Trophoblast cell (in vitro differentiated cells and primary cell): ENCODE measurements around the gene HOXC6.

Experiments used
- DNase-seq, 2 donors: peaks; one replicate each; pipeline ENCODE4 v3.0.0-alpha.2; 2016
- H2AFZ ChIP-seq: 2 replicates; pipeline ENCODE4 v1.6.1; 2013; ENCODE audit warnings: low read length, moderate library complexity, mild to moderate bottlenecking; ENCODE audit not compliant: insufficient read depth, poor library complexity
- H2AK5ac ChIP-seq: 2 replicates; pipeline ENCODE4 v1.6.1; 2013; ENCODE audit warnings: mild to moderate bottlenecking, low read length
- H2BK120ac ChIP-seq: 2 replicates; pipeline ENCODE4 v1.6.1; 2013; ENCODE audit warnings: low read length, mild to moderate bottlenecking, moderate library complexity; ENCODE audit not compliant: insufficient read depth, poor library complexity
- H2BK12ac ChIP-seq: 2 replicates; pipeline ENCODE4 v1.6.1; 2013; ENCODE audit warnings: mild to moderate bottlenecking, low read length, moderate library complexity
- H2BK5ac ChIP-seq: 2 replicates; pipeline ENCODE4 v1.6.1; 2013; ENCODE audit warnings: low read length, low read depth, moderate library complexity, mild to moderate bottlenecking; ENCODE audit not compliant: poor library complexity
- H3K14ac ChIP-seq: 2 replicates; pipeline ENCODE4 v1.6.1; 2013; ENCODE audit warnings: mild to moderate bottlenecking, low read length
- H3K18ac ChIP-seq: 2 replicates; pipeline ENCODE4 v1.6.1; 2013; ENCODE audit warnings: mild to moderate bottlenecking, low read length
- H3K23ac ChIP-seq: 2 replicates; pipeline ENCODE4 v1.6.1; 2013; ENCODE audit warnings: low read length
- H3K27ac ChIP-seq: 2 replicates; pipeline ENCODE4 v1.5.1; 2013; ENCODE audit warnings: low read depth, mild to moderate bottlenecking, inconsistent platforms, low read length, moderate library complexity
- H3K27me3 ChIP-seq: 2 replicates; pipeline ENCODE4 v1.6.1; 2013; ENCODE audit warnings: inconsistent platforms, mild to moderate bottlenecking, low read length, moderate library complexity; ENCODE audit not compliant: insufficient read depth
- H3K36me3 ChIP-seq, 2 experiments: 1 replicate in 1 of 2; 2 replicates in 1 of 2; pipeline ENCODE4 v1.6.1; 2013; ENCODE audit warnings: low read length in 2 of 2, mild to moderate bottlenecking in 2 of 2, moderate library complexity in 1 of 2; ENCODE audit not compliant: insufficient read depth in 2 of 2, control insufficient read depth in 1 of 2
- H3K4ac ChIP-seq: 2 replicates; pipeline ENCODE4 v1.6.1; 2013; ENCODE audit warnings: low read depth, mild to moderate bottlenecking, low read length, moderate library complexity
- H3K4me1 ChIP-seq, 2 experiments: 1 replicate in 1 of 2; 2 replicates in 1 of 2; pipeline ENCODE4 v1.6.1; 2013; ENCODE audit warnings: low read length in 2 of 2, mild to moderate bottlenecking in 2 of 2, moderate library complexity in 1 of 2; ENCODE audit not compliant: insufficient read depth in 2 of 2, control insufficient read depth in 1 of 2
- H3K4me2 ChIP-seq: 2 replicates; pipeline ENCODE4 v1.6.1; 2013; ENCODE audit warnings: inconsistent platforms, mild to moderate bottlenecking, low read length, moderate library complexity
- H3K4me3 ChIP-seq: 2 replicates; pipeline ENCODE4 v1.5.1; 2013; ENCODE audit warnings: mild to moderate bottlenecking, low read depth, low read length, inconsistent platforms
- H3K79me1 ChIP-seq: one replicate; pipeline ENCODE4 v1.6.1; 2013; ENCODE audit warnings: low read length
- H3K79me2 ChIP-seq: 2 replicates; pipeline ENCODE4 v1.6.1; 2013; ENCODE audit warnings: low read length, mild to moderate bottlenecking; ENCODE audit not compliant: control insufficient read depth, insufficient read depth, poor library complexity
- H3K9ac ChIP-seq: 2 replicates; pipeline ENCODE4 v1.6.1; 2013; ENCODE audit warnings: mild to moderate bottlenecking, low read length
- H3K9me3 ChIP-seq: 2 replicates; pipeline ENCODE4 v1.6.1; 2013; ENCODE audit warnings: low read depth, mild to moderate bottlenecking, control low read depth, inconsistent platforms, low read length; ENCODE audit not compliant: insufficient read depth
- H4K12ac ChIP-seq: 2 replicates; pipeline ENCODE4 v1.6.1; 2013; ENCODE audit warnings: low read depth, mild to moderate bottlenecking, low read length, moderate library complexity
- H4K8ac ChIP-seq: 2 replicates; pipeline ENCODE4 v1.6.1; 2013; ENCODE audit warnings: low read depth, mild to moderate bottlenecking, low read length, moderate library complexity
- H4K91ac ChIP-seq: one replicate; pipeline ENCODE4 v1.6.1; 2013; ENCODE audit warnings: low read depth, mild to moderate bottlenecking, low read length, moderate library complexity
- WGBS: extraction: QIAGEN DNeasy Blood & Tissue Kit; methylation state at CpG from one replicate; pipeline ENCODE4 v1.1.7; 2013; ENCODE audit warnings: missing lambda C conversion rate; ENCODE audit not compliant: insufficient read length, insufficient coverage; ENCODE audit errors: extremely low coverage; 5-methylcytosine and 5-hydroxymethylcytosine counted together

Gene HOXC6

GRCh38 chr12:53983950-53984572 lies 44.2 kb upstream of the HOXC6 start:
- no peak overlapping the region for H3K9ac ChIP-seq
- H3K23ac ChIP-seq = no peak overlapping the region
- H2BK5ac ChIP-seq = no peak overlapping the region
- no peak overlapping the region for H4K12ac ChIP-seq
- no peak overlapping the region for H3K18ac ChIP-seq
- H4K8ac ChIP-seq = no peak overlapping the region
- no CpG with 5 or more reads among the region's 30 CpGs for WGBS
- no peak overlapping the region for H3K4ac ChIP-seq
- no peak overlapping the region for H3K4me3 ChIP-seq
- no peaks in the 10 kb centered on the region for H3K79me1 ChIP-seq
- peaks cover 94% of the 10 kb centered on the region for H3K27me3 ChIP-seq
- H3K4me2 ChIP-seq = no peak overlapping the region
- no peaks in the 10 kb centered on the region for H3K36me3 ChIP-seq
- H2AFZ ChIP-seq = no peak overlapping the region
- no peak for DNase-seq
- H2AK5ac ChIP-seq = no peak overlapping the region
- H2BK120ac ChIP-seq = no peak overlapping the region
- no peaks in the 10 kb centered on the region for H3K79me2 ChIP-seq
- peaks cover 39% of the 10 kb centered on the region for H3K9me3 ChIP-seq
- H2BK12ac ChIP-seq = no peak overlapping the region
- H4K91ac ChIP-seq = no peak overlapping the region
- H3K14ac ChIP-seq = no peak overlapping the region
- no peak overlapping the region for H3K27ac ChIP-seq
- peaks cover 0 to 2% of the 10 kb centered on the region in 2 experiments for H3K4me1 ChIP-seq

- H4K12ac ChIP-seq = no peak within 1 kb of the TSS
- no peak within 1 kb of the TSS for H3K4ac ChIP-seq
- H2AK5ac ChIP-seq = no peak within 1 kb of the TSS
- no peak within 1 kb of the TSS for H3K27ac ChIP-seq
- H3K23ac ChIP-seq = no peak within 1 kb of the TSS
- no peak within 1 kb of the TSS for H3K9ac ChIP-seq
- H3K18ac ChIP-seq = no peak within 1 kb of the TSS
- H4K8ac ChIP-seq = no peak within 1 kb of the TSS
- H2AFZ ChIP-seq = no peak within 1 kb of the TSS
- no peak within 1 kb of the TSS for H4K91ac ChIP-seq
- peak; percentile 63 to 79 for DNase-seq
- no peaks in the 10 kb centered on the region for H3K36me3 ChIP-seq
- H2BK5ac ChIP-seq = no peak within 1 kb of the TSS
- H2BK12ac ChIP-seq = no peak within 1 kb of the TSS
- no peaks in the 10 kb centered on the region for H3K79me2 ChIP-seq
- no CpG with 5 or more reads among the region's 55 CpGs for WGBS
- H3K14ac ChIP-seq = no peak within 1 kb of the TSS
- H3K4me3 ChIP-seq = no peak within 1 kb of the TSS
- H3K4me2 ChIP-seq = no peak within 1 kb of the TSS
- peaks cover 33% of the 10 kb centered on the region for H3K9me3 ChIP-seq
- peaks cover 90% of the 10 kb centered on the region for H3K27me3 ChIP-seq
- H3K79me1 ChIP-seq = no peaks in the 10 kb centered on the region
- H3K4me1 ChIP-seq = peaks cover 0 to 2% of the 10 kb centered on the region in 2 experiments
- no peak within 1 kb of the TSS for H2BK120ac ChIP-seq
Measured at GRCh38 chr12:53984901-53985691, 43.1 kb upstream of the HOXC6 start, which contains the start of gene HOXC10. TSS of gene HOXC10 (plus strand) at chr12:53985146. CDS start at chr12:53985260, 114 bp downstream.

- no peak for DNase-seq
- no peaks in the 10 kb centered on the region for H3K36me3 ChIP-seq
- H3K18ac ChIP-seq = no peak overlapping the region
- no peak overlapping the region for H2BK12ac ChIP-seq
- H3K79me1 ChIP-seq = no peaks in the 10 kb centered on the region
- no peak overlapping the region for H3K23ac ChIP-seq
- H4K8ac ChIP-seq = no peak overlapping the region
- no peak overlapping the region for H4K91ac ChIP-seq
- no peak overlapping the region for H4K12ac ChIP-seq
- H2AK5ac ChIP-seq = no peak overlapping the region
- H3K4me3 ChIP-seq = no peak overlapping the region
- H2BK120ac ChIP-seq = no peak overlapping the region
- H3K9me3 ChIP-seq = peaks cover 33% of the 10 kb centered on the region
- H2AFZ ChIP-seq = no peak overlapping the region
- no peak overlapping the region for H3K27ac ChIP-seq
- H3K79me2 ChIP-seq = no peaks in the 10 kb centered on the region
- peaks cover 0 to 2% of the 10 kb centered on the region in 2 experiments for H3K4me1 ChIP-seq
- peaks cover 92% of the 10 kb centered on the region for H3K27me3 ChIP-seq
- H2BK5ac ChIP-seq = no peak overlapping the region
- H3K14ac ChIP-seq = no peak overlapping the region
- H3K4me2 ChIP-seq = no peak overlapping the region
- no peak overlapping the region for H3K4ac ChIP-seq
- no peak overlapping the region for H3K9ac ChIP-seq
- WGBS = no CpG with 5 or more reads among the region's 21 CpGs
Measured at GRCh38 chr12:53985692-53985993, 42.6 kb upstream of the HOXC6 start.

- H3K4me1 ChIP-seq = peaks cover 0 to 2% of the 10 kb centered on the region in 2 experiments
- no peak overlapping the region for H4K91ac ChIP-seq
- no peak overlapping the region for H3K4ac ChIP-seq
- no peak overlapping the region for H3K4me2 ChIP-seq
- H2BK120ac ChIP-seq = no peak overlapping the region
- no peak overlapping the region for H2AK5ac ChIP-seq
- H2AFZ ChIP-seq = no peak overlapping the region
- peaks cover 92% of the 10 kb centered on the region for H3K27me3 ChIP-seq
- H4K12ac ChIP-seq = no peak overlapping the region
- H3K4me3 ChIP-seq = no peak overlapping the region
- H3K9ac ChIP-seq = no peak overlapping the region
- no peak overlapping the region for H3K27ac ChIP-seq
- H3K36me3 ChIP-seq = no peaks in the 10 kb centered on the region
- H3K14ac ChIP-seq = no peak overlapping the region
- no peaks in the 10 kb centered on the region for H3K79me2 ChIP-seq
- no peak overlapping the region for H4K8ac ChIP-seq
- H3K79me1 ChIP-seq = no peaks in the 10 kb centered on the region
- H3K23ac ChIP-seq = no peak overlapping the region
- peaks cover 33% of the 10 kb centered on the region for H3K9me3 ChIP-seq
- no peak overlapping the region for H2BK5ac ChIP-seq
- DNase-seq = peak in 1 of 2 donors; percentile 26
- no peak overlapping the region for H2BK12ac ChIP-seq
- WGBS = no CpG with 5 or more reads among the region's 50 CpGs
- no peak overlapping the region for H3K18ac ChIP-seq
Measured at GRCh38 chr12:53985994-53986685, 42.1 kb upstream of the HOXC6 start.
